HG03066 (cell line): ENCODE data around the gene KCNG1.
"Not testable (repeated sequence)": the region's sequence is repeated elsewhere in the genome, so short reads cannot be mapped to it uniquely, and the experiment has no call there.

Source experiments
- ATAC-seq: cut with Tn5 transposase; IDR thresholded peaks from one replicate; pipeline ENCODE4 v1.9.1; 2021; ENCODE audit warnings: low read depth; ENCODE audit not compliant: unreplicated experiment

Gene KCNG1

GRCh38 chr20:50992733-50993457 lies 30.0 kb downstream of the KCNG1 start:
- no peak for ATAC-seq

- no peak for ATAC-seq
These were observed 30.6 kb downstream of the KCNG1 start for GRCh38 chr20:50992336-50992732.

- no peak for ATAC-seq
These were observed 31.8 kb downstream of the KCNG1 start for GRCh38 chr20:50991076-50991475.

- ATAC-seq: no peak
These were observed 35.3 kb downstream of the KCNG1 start for GRCh38 chr20:50987493-50988210.

- no peak for ATAC-seq
These were observed 39.6 kb downstream of the KCNG1 start for GRCh38 chr20:50983321-50983720.

GRCh38 chr20:50982363-50982762 lies 40.5 kb downstream of the KCNG1 start:
- no peak for ATAC-seq

- no peak for ATAC-seq
These were observed 41.2 kb downstream of the KCNG1 start for GRCh38 chr20:50981714-50982048.

- no peak for ATAC-seq
These were observed 41.8 kb downstream of the KCNG1 start for GRCh38 chr20:50980851-50981713.

GRCh38 chr20:50980071-50980681 lies 42.7 kb downstream of the KCNG1 start:
- no peak for ATAC-seq

GRCh38 chr20:50978533-50978932 lies 44.4 kb downstream of the KCNG1 start:
- not testable (repeated sequence) for ATAC-seq

GRCh38 chr20:50977066-50978021 lies 45.6 kb downstream of the KCNG1 start:
- ATAC-seq: no peak

GRCh38 chr20:50975701-50976330 lies 47.1 kb downstream of the KCNG1 start:
- no peak for ATAC-seq

GRCh38 chr20:50969912-50970311 lies 53.0 kb downstream of the KCNG1 start:
- ATAC-seq: no peak

- ATAC-seq: no peak
These were observed 53.5 kb downstream of the KCNG1 start for GRCh38 chr20:50969435-50969834.

GRCh38 chr20:50968289-50968688 lies 54.6 kb downstream of the KCNG1 start:
- ATAC-seq: no peak

- ATAC-seq: no peak
These were observed 55.3 kb downstream of the KCNG1 start for GRCh38 chr20:50967586-50967985.

- ATAC-seq: no peak
These were observed 63.3 kb downstream of the KCNG1 start for GRCh38 chr20:50959543-50960126.

- ATAC-seq: peak; percentile 75
These were observed 64.0 kb downstream of the KCNG1 start, which contains the start of gene MOCS3 for GRCh38 chr20:50958615-50959542. Gene MOCS3, plus strand, starts transcription at chr20:50958818. Its CDS starts 25 bp downstream, at chr20:50958843.
